GM18517 (cell line): ENCODE data around the gene SORBS1.

Source experiments
- ATAC-seq: cut with Tn5 transposase; IDR thresholded peaks from one replicate; pipeline ENCODE4 v1.9.1; 2021; ENCODE audit warnings: mild to moderate bottlenecking, moderate library complexity; ENCODE audit not compliant: unreplicated experiment

Gene SORBS1

DNA sequence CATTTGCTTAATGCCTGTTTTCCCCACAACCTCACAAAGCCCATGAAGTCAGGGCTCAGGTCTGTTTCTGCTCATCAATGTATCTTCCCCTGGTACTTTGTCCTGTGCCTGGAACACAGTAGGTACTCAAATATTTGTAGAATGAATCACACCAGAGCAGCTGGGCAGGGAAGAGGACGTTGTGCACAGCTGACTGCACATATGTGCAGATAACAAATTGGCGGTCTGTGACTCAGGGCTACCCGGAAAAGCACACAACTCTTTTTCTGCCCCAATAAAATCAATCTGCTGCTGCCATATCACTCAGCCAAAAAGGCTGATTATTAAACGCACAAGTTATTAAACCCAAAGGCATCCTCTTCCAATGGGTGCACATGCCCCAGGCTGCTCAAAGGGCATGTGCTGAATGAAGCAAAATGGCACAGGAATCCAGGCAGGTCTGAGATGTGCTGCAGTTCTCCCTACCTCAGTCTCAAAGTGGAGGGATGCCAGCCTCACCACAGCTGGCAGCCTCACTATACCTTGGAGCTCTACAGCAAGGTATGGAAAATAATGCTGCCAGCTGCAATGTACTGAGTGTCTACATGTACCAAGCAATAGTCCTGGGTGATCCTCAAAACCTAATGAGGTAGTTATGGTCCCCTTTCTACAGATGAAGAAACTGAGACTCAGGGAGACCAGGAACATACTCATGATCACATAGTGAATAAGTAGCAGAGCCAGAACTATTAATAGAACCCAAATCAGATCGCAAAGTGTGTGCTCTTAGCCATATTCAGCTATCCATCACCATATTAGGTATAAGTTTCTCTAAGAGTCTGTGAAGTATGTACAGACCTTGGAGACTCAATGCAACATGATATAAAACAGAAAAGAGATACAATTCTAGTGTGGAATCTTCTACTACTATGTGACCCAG, 43.4 kb downstream of the SORBS1 start:
- ATAC-seq, result no peak

DNA sequence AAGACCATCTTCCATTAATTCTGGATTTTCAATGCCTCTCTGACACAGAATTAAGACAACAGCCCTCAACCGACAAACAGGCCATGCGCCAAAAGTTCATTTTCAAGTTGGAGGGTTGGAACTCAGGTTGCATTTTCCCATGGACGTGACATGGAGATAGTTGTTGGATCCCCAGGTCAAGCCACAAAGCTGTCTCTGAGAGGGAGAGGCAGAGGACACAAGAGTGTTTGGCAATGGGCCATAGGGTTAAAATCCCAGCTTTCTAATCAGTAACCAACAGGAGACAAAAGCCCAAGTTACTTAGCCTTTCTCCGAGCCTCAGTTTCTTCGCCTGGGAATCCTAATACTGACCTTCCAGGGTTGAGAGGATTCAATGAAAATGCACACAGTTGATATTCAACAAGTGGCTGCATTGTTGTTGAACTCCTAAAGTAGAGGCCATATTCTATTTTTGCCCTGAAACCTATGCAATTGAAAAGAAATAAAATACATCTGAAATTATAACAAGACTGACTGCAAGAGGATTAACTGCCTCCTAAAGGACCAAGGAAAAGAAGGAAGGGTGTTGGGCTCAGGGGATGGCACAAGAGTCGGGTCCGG, 44.3 kb downstream of the SORBS1 start:
- no peak for ATAC-seq

- ATAC-seq, result no peak
Measured at GRCh38 chr10:95513941-95514392, 47.2 kb downstream of the SORBS1 start.

DNA sequence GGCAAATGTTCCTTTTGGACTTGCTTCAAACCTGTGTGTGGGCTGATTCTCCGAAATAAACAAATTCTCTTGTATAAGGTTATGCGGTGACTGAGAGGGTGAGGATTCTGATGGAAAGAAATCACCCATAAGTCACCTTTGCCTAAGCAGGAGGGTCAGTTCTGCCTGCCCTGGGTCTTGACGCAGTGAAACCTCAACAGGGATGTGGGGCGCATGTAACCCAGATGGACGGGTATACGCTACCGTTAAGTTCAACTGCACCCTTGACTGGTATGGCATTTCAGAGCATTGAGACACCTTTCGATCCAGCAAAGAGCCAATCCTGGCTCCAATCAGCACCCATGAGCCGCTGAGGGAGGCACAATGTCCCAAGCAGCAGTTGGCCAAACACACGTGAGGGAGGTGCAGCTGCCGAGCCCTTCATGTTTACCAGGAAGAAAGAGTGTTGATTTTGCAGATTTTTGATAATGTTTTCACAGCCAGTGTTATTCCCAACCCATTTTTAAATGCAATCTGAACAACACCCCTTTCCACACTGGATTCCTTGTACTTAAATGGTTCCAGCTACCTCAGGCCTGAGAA, 48.1 kb downstream of the SORBS1 start:
- ATAC-seq, result no peak

- ATAC-seq, result no peak
Measured at GRCh38 chr10:95511314-95511713, 49.9 kb downstream of the SORBS1 start.

DNA sequence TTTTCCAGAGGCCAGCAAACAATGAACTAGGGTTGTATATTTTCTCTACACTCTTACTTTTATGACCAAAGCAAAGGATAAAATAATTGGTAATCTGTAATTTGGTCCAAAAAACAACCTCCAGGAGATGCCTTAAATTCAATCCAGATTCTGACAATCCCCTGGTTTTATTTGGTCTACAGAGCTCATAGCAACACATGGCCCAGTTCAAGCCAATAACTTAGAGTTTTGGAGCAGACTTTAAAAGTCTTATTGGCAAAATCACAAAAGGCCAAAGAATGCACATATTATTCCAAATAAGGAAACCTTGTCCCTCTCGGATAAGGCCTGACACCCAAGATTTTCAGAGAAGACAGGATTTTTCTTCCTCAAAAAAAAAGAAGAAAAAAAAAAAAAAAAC, 51.9 kb downstream of the SORBS1 start:
- ATAC-seq, result no peak

GRCh38 chr10:95508730-95509129, 52.4 kb downstream of the SORBS1 start:
- ATAC-seq, result no peak

DNA sequence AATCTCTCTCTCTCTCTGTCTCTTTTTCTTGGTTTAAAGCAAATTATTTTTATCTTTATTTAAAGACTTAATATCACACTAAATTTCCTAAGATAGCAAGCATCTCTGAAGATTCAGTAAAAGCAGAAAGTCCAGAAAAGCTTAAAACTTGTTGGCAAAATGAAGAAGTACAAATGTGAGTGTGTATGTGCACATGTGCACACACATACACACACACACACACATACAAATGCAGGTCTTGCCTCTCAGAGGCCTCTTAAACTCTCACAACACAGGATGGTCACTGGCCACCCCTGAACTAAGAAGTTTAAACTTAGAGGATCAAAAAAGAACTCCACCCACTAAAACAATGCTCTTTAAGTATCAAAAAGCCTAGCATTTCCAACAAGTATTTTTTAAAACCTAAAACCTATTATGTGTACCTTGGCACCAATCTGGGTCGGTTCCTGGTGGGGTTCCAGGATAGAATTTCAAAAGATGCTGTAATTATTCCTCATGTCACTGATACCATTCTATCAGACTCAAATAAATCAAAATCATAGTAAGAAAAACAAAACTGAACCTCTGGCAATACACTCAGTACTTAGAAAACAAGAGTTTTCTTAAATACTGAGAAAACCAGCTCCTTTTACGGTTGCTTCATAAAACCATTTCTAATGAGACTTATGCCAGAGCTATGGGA, 55.0 kb downstream of the SORBS1 start:
- ATAC-seq, result no peak

DNA sequence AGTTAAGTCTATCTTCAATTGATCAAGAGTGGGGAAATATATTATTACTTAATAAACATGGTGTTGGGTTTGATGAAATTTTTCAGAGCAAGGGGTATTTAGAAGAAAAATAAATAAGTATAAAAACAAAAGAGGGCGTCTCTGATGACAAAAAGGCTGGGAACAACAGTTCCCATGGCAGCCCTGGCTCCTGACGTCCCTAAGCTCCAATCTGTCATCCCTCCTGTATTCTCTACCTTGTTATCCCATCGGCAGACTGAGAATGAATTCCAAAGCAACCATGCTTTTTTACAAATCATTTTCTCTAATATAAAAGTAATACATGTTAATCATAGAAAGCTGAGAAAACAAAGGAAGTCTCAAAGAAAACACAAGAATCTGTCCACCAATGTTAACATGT, 55.5 kb downstream of the SORBS1 start:
- ATAC-seq, result no peak

GRCh38 chr10:95505084-95505610, 56.0 kb downstream of the SORBS1 start:
- no peak for ATAC-seq

DNA sequence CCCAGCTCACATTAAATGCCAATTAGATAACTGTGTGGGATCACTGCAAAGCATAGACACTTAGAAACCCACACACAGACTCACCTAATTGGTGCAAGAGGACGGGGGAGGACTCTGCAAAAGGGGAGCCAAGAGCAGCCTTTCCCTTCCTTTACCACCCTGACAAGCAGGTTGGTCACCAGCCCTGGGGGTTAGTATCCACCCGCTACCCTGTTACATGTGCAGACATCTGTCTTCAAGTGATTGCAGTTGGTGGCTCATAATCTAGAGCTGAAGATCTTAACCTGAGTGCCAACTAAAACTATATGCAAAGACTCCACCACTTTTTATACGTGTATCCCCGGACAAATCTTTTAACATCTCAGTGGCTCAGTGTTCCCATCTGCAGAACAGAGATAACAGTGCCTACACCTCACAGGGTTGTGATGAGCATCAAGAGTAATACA, 56.9 kb downstream of the SORBS1 start:
- ATAC-seq, result no peak

- ATAC-seq, result no peak
Measured at GRCh38 chr10:95503526-95503925, 57.6 kb downstream of the SORBS1 start.

GRCh38 chr10:95503001-95503400, 58.2 kb downstream of the SORBS1 start:
- no peak for ATAC-seq

- ATAC-seq, result no peak
Measured at GRCh38 chr10:95502377-95502776, 58.8 kb downstream of the SORBS1 start.

GRCh38 chr10:95501203-95502094, 59.7 kb downstream of the SORBS1 start:
- ATAC-seq, result no peak

DNA sequence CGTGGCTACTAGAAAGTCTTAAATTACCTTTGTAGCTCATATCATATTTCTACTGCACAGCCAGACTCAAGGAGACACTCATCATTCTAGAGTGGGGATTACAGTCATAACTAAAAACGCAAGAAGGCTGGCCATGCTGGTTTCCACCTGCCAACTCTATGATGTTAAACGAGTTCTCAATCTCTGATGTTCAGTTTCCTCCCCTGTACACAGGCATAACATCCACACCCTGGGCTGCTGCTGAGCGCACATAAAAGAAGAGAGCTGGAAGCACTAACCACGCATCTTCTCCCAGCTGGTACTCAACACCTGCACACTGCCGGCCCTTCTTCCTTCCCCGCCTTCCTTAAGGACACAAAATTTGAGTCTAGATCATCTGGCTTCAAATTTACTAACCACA, 60.5 kb downstream of the SORBS1 start:
- no peak for ATAC-seq

- no peak for ATAC-seq
Measured at GRCh38 chr10:95500097-95500496, 61.1 kb downstream of the SORBS1 start.

DNA sequence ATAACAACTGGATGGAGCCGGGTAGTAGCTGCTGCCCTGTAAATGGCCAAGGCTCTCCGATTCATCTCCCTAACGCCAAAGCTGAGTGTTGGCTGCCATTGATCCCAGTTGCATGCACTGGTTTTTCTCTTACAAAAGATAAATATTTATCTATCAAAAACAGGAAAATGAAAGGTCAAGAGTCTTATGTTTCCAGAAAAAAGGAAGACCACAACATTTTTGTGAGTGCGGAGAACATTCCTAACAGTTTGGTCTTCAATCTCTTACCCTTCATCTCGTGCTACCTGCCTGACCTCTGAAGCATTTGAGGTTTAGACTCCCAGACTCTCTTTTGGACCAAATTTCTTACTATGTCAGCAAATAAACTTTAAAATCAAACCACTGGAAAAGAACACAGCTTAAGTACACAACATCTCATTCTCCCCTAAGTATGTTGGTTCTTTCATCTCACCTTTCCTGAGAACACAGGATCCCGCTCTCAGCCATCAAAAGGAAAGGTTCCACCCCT, 61.6 kb downstream of the SORBS1 start:
- ATAC-seq, result no peak

GRCh38 chr10:95496951-95497350, 64.2 kb downstream of the SORBS1 start:
- no peak for ATAC-seq
